Ishikawa (cell line): Measurements from ENCODE around the gene NAA40.

Experiments
- CEBPB ChIP-seq: IDR thresholded peaks from 2 replicates; pipeline ENCODE4 v1.6.1; 2012
- CREB1 ChIP-seq: IDR thresholded peaks from 2 replicates; pipeline ENCODE4 v1.6.1; 2012; ENCODE audit warnings: low read depth
- EGR1 ChIP-seq: IDR thresholded peaks from 2 replicates; pipeline ENCODE4 v1.6.1; 2012
- EP300 ChIP-seq: IDR thresholded peaks from 2 replicates; pipeline ENCODE4 v1.6.1; 2012; ENCODE audit warnings: borderline replicate concordance
- FOXM1 ChIP-seq: IDR thresholded peaks from 2 replicates; pipeline ENCODE4 v1.6.1; 2012; ENCODE audit warnings: low read depth, borderline replicate concordance
- NFIC ChIP-seq: IDR thresholded peaks from 2 replicates; pipeline ENCODE4 v1.6.1; 2012
- RAD21 ChIP-seq: IDR thresholded peaks from 2 replicates; pipeline ENCODE4 v1.6.1; 2012; ENCODE audit warnings: low read depth
- TAF1 ChIP-seq: IDR thresholded peaks from 2 replicates; pipeline ENCODE4 v1.6.1; 2012; ENCODE audit warnings: low read depth, mild to moderate bottlenecking
- TCF12 ChIP-seq: IDR thresholded peaks from 2 replicates; pipeline ENCODE4 v1.6.1; 2012; ENCODE audit warnings: low read depth
- TEAD4 ChIP-seq: IDR thresholded peaks from 2 replicates; pipeline ENCODE4 v1.6.1; 2012
- YY1 ChIP-seq: IDR thresholded peaks from 2 replicates; pipeline ENCODE4 v1.6.1; 2012; ENCODE audit warnings: low read depth
- ZBTB7A ChIP-seq: IDR thresholded peaks from 2 replicates; pipeline ENCODE4 v1.6.1; 2012; ENCODE audit warnings: low read depth
- TF ChIP-seq, protein P1 (sequence below): IDR thresholded peaks from 2 replicates; pipeline ENCODE4 v1.6.1; 2012
- TF ChIP-seq, protein P2 (sequence below): IDR thresholded peaks from 2 replicates; pipeline ENCODE4 v1.6.1; 2012; ENCODE audit warnings: low read depth, mild to moderate bottlenecking
- TF ChIP-seq, protein P3 (sequence below): IDR thresholded peaks from 2 replicates; pipeline ENCODE4 v1.6.1; 2012

The NAA40 gene

DNA sequence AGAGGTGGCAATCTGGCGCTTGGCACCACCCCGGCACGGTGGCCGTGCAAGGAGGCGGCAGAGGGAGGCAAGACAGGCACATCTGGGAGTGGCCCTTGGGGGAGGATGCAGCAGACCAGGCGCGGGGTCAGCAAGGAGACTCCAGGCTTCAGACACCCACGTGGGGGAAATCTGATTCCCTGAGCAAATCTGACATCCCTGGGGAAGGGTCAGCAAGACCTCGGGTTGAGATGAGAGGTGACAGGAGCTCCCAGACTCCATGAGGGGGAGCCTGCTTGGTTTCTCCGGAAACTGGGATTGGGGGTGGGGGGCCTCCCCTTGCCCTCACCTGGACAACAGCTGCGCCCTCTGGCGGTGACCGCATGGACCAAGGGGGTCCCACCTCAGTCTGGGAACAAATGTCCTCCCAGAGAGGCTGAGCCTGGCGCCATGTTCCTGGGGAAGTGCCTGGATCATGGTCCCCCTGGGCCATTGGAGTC, 17.8 kb upstream of the NAA40 start:
- TF ChIP-seq FOXM1 (no peak), YY1 (no peak), EP300 (no peak), CREB1 (no peak), NFIC (no peak), TEAD4 (no peak), CEBPB (no peak), ZBTB7A (no peak), EGR1 (no peak), TCF12 (no peak), TAF1 (no peak), RAD21 (no peak)
- TF ChIP-seq, protein P1, sequence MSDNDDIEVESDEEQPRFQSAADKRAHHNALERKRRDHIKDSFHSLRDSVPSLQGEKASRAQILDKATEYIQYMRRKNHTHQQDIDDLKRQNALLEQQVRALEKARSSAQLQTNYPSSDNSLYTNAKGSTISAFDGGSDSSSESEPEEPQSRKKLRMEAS, result no peak
- TF ChIP-seq, protein P2, sequence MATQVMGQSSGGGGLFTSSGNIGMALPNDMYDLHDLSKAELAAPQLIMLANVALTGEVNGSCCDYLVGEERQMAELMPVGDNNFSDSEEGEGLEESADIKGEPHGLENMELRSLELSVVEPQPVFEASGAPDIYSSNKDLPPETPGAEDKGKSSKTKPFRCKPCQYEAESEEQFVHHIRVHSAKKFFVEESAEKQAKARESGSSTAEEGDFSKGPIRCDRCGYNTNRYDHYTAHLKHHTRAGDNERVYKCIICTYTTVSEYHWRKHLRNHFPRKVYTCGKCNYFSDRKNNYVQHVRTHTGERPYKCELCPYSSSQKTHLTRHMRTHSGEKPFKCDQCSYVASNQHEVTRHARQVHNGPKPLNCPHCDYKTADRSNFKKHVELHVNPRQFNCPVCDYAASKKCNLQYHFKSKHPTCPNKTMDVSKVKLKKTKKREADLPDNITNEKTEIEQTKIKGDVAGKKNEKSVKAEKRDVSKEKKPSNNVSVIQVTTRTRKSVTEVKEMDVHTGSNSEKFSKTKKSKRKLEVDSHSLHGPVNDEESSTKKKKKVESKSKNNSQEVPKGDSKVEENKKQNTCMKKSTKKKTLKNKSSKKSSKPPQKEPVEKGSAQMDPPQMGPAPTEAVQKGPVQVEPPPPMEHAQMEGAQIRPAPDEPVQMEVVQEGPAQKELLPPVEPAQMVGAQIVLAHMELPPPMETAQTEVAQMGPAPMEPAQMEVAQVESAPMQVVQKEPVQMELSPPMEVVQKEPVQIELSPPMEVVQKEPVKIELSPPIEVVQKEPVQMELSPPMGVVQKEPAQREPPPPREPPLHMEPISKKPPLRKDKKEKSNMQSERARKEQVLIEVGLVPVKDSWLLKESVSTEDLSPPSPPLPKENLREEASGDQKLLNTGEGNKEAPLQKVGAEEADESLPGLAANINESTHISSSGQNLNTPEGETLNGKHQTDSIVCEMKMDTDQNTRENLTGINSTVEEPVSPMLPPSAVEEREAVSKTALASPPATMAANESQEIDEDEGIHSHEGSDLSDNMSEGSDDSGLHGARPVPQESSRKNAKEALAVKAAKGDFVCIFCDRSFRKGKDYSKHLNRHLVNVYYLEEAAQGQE, result no peak
- TF ChIP-seq, protein P3, sequence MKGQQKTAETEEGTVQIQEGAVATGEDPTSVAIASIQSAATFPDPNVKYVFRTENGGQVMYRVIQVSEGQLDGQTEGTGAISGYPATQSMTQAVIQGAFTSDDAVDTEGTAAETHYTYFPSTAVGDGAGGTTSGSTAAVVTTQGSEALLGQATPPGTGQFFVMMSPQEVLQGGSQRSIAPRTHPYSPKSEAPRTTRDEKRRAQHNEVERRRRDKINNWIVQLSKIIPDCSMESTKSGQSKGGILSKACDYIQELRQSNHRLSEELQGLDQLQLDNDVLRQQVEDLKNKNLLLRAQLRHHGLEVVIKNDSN, result no peak

DNA sequence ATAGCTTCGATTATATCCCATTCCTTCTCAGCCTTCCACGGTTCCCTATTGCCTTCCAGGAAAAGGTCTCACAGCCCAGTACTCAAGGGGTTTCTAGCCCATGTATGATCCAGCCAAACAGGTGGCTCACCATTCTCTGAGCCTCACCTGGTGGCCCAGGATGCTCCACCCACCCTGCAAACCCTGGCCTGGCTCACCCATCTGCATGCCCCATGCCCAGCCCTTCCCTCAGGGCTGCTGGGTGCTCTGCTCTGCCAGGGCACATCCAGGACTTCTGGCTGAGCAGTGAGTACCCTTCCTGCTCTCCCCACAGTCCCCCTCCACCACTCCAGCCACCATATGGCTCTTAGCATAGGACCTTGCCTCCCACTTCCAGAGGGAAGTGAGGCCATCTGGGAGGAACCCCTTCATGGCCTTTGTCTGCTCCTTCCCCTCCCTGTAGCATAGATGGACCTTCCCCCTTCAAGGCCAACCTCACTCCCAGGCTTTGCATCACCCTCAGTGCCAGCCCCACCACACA, 16.1 kb upstream of the NAA40 start:
- TF ChIP-seq, protein P3, result no peak
- TF ChIP-seq, protein P1, result no peak
- TF ChIP-seq YY1, result no peak
- no peak for TF ChIP-seq CEBPB
- TF ChIP-seq RAD21, result no peak
- TF ChIP-seq, protein P2, result no peak

DNA sequence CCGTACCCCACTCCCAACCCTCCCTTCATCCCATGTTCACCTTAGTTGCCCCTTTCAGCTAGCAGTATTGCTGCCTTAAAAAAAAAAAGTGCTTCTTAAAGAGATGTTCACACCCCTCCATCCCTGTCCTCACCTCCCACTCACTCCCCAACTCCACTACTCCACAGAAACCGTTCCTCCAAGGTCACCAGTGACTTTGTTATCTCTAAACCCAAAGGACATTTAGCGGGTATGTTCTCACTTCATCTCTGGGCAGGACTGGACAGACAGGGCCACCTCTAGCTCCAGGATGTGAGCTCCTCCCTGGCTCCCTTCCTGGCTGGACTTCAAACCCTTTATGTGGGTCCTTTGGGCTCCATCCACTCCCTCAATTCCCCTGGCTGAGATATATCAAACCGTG, 15.5 kb upstream of the NAA40 start:
- TF ChIP-seq TEAD4 (no peak), NFIC (no peak), CEBPB (no peak), YY1 (no peak), TCF12 (no peak)
- TF ChIP-seq, protein P1, result no peak

DNA sequence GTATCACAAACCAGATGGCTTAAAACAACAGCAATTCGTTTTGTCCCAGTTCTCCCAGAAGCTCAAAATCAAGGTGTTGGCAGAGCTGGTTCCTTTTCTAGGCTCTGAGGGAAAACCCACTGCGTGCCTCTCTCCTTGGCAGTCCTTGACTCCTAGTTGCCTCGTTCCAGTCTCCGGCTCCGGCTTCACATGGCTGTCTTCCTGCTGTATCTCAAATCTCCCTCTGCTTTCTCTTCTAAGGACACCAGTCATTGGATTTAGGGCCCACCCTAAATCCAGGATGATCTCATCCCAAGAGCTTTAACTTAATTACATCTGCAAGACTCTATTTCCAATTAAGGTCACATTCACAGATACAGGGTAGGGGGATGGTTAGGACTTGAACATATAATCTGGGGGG, 9.2 kb upstream of the NAA40 start:
- TF ChIP-seq, protein P1, result no peak
- TF ChIP-seq CREB1, result no peak
- TF ChIP-seq FOXM1, result no peak
- no peak for TF ChIP-seq TEAD4
- TF ChIP-seq YY1, result no peak
- no peak for TF ChIP-seq TAF1
- no peak for TF ChIP-seq EP300
- TF ChIP-seq CEBPB, result no peak
- no peak for TF ChIP-seq TCF12
- no peak for TF ChIP-seq RAD21
- TF ChIP-seq, protein P3, result no peak
- no peak for TF ChIP-seq NFIC
- no peak for TF ChIP-seq ZBTB7A
- TF ChIP-seq EGR1, result no peak
- TF ChIP-seq, protein P2, result no peak
